HG02840 (cell line): ENCODE measurements around the gene SLC7A1.
"Not testable (repeated sequence)": the region's sequence is repeated elsewhere in the genome, so short reads cannot be mapped to it uniquely, and the experiment has no call there.

Experiments
- ATAC-seq: cut with Tn5 transposase; IDR thresholded peaks from one replicate; pipeline ENCODE4 v1.9.1; 2021; ENCODE audit warnings: mild to moderate bottlenecking, moderate library complexity, moderate number of reproducible peaks; ENCODE audit not compliant: unreplicated experiment, low FRiP score

Gene SLC7A1

GRCh38 chr13:29595380-29596063, at the start of gene SLC7A1:
TSS of gene SLC7A1 (minus strand) at chr13:29595688. CDS start at chr13:29536188, 59,500 bp downstream.
- peak; percentile 81 for ATAC-seq

GRCh38 chr13:29640665-29641064, 45.2 kb upstream of the SLC7A1 start:
- ATAC-seq, result no peak

- ATAC-seq, result not testable (repeated sequence)
Measured at GRCh38 chr13:29636831-29637230, 41.3 kb upstream of the SLC7A1 start.

DNA sequence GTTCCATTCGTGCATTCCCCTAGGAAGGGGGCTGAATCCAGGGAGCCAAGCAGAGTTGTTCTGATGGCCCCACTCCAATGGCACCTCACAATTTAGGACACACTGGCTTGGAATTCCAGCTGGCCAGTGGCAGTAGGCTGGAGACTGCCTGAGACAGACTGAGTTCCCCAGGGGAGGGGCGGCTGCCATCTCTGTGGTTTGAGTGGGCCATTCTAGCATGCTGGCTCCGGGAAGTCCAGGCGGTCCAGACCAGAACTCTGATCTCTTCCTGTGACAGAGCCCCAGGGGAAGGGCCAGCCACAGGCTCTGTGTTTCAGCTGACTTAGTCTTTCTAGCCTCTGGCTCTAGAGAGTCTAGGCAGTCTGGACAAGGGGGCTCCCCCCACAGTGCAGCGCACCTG, 29.5 kb upstream of the SLC7A1 start:
- no peak for ATAC-seq

- no peak for ATAC-seq
Measured at GRCh38 chr13:29621841-29622240, 26.4 kb upstream of the SLC7A1 start.

- no peak for ATAC-seq
Measured at GRCh38 chr13:29621051-29621800, 25.7 kb upstream of the SLC7A1 start.

DNA sequence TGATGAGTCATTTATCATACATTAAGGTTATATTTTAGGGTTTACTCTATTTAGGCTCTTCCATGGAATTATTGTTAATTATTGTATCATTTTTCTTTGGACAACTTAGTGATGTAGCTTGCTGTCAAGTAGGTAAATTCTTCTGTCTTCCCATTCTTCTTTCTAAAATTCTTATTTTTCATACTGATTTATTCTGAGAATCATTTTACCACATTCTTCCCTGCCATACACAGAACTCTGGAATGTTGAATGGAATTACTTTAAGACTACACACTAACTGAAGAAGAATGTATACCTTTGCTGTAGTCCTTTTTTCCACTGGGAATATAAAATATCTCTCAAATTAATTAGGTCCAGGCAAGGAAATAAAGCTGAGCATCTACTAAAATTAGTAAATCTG, 24.5 kb upstream of the SLC7A1 start:
- ATAC-seq, result no peak

- no peak for ATAC-seq
Measured at GRCh38 chr13:29613101-29613500, 17.6 kb upstream of the SLC7A1 start.

DNA sequence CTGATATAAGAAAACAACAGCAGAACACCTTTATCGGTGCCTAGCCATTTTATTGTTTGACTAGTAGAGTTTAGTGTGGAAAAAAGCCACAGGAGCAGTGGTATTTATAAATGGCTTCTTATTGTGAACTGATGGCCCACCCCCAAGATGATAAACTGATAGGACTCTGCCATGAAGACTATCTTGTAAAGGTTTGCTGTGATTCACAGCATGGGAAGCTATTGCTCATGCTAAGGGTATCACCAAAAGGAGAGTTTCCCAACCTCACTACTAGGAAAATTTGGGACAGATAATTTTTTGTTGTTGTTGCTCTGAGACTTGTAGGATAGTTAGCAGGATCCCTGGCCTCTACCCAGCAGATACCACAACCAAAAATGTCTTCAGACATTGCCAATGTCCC, 12.0 kb upstream of the SLC7A1 start:
- no peak for ATAC-seq

GRCh38 chr13:29605860-29606526, 10.5 kb upstream of the SLC7A1 start:
- no peak for ATAC-seq

DNA sequence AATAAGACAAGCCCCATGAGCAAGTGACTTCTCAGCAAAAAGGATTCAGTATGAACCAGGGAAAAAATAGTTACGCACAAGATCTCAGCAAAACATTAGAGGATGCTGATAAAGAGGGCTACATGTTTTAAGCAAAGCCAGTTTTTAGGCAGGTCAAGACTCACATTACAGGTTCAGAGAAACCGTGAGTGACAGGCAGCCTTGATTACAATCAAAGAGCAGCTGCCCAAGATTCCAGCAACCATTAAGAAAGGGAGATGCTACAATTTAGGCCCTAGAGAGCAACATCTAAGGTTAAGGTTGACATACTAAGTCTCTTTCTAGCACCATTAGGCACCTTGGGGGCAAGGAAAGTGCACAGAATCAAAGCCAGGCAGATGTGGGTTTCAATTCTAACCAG, 2.8 kb upstream of the SLC7A1 start:
- no peak for ATAC-seq

DNA sequence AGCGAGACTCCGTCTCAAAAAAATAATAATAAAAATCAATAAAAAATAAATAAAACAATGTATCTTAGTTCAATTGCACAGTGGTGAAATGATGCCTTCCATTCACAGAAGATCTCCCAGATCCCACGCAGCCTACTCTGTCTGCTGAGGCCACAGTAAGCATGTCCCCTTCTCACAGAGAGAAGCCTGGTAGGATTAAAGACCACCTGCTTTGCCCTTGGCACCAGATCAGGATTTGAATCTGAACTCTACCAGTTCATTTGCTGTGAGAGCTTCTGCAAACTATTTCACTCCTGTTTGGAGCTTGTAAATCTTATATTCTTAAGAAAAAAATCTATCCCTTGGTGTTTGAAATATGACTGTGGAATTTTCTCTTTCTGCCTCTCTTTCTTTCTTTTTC, 2.2 kb upstream of the SLC7A1 start:
- no peak for ATAC-seq

DNA sequence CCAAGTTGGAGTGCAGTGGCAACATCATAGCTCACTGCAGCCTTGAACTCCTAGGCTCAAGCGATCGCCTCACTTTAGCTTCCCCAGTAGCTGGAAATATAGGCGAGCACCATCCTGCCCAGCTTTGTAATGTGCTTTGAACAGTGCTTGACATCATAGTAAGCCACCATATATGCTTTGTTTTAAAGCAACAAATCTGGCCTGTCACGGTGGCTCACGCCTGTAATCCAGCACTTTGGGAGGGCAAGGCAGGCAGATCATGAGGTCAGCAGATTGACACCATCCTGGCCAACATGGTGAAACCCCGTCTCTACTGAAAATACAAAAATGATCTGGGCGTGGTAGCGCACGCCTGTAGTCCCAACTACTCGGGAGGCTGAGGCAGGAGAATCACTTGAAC, 1.8 kb upstream of the SLC7A1 start:
- no peak for ATAC-seq

GRCh38 chr13:29596064-29596418, 553 bp upstream of the SLC7A1 start:
- ATAC-seq, result no peak

GRCh38 chr13:29594710-29595379, 643 bp downstream of the SLC7A1 start:
- ATAC-seq, result peak; percentile 47

GRCh38 chr13:29594303-29594709, 1.2 kb downstream of the SLC7A1 start:
- ATAC-seq, result peak; percentile 32

GRCh38 chr13:29593605-29594297, 1.7 kb downstream of the SLC7A1 start:
- ATAC-seq, result no peak

DNA sequence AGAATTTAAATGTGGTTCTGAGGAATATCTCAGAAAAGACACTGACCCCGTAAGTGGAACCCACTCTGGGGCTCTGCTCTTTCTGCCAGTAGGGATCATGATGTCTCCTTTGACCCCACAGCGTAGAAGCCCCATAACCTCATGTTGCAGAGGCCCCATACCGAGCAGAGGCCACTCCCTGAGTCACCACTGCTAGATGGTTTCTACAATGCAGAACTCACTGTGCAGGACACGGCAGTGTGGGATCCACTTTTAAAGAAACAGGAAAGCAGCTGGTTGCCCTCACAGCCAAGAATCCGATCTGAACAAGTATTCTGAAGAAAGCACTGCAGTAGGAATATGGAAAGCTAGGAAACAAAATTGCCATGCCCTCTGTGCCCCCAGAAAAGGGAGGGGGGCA, 4.2 kb downstream of the SLC7A1 start:
- ATAC-seq, result no peak

DNA sequence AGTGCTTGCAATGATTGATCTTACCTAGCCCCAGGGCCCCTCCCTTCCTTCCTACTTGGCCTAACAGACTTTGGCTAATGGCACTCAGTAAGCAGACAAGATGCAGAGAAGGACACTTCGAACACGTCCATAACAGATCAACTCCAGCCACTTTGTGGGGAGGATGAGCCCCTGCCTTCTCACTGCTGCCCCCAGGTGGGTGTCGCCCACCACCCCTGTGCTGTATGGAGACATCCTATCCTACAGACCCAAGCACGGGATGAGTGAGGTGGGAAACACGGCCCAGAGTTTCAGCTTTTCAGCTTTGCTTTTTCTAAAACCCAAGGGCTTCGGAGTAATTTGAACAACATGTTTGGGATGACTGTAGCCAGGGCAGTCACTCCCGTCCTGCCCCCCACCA, 5.5 kb downstream of the SLC7A1 start:
- no peak for ATAC-seq

GRCh38 chr13:29589234-29589633, 6.3 kb downstream of the SLC7A1 start:
- ATAC-seq, result no peak
